AG09309 (cell line): Measurements from ENCODE around the gene NAPSA.

ENCODE experiments used
- DNase-seq: peaks from one replicate; pipeline ENCODE4 v3.0.0-alpha.2; 2010; ENCODE audit warnings: low read depth
- H3K4me3 ChIP-seq: 2 replicates; pipeline ENCODE4 v1.5.1; 2011; ENCODE audit warnings: mild to moderate bottlenecking, low read depth, low read length, moderate library complexity; ENCODE audit not compliant: control insufficient read depth
- TF ChIP-seq, protein P1 (sequence below): IDR thresholded peaks from 2 replicates; pipeline ENCODE4 v1.5.1; 2011; ENCODE audit warnings: mild to moderate bottlenecking, low read depth, low read length, inconsistent platforms; ENCODE audit not compliant: insufficient read depth, control insufficient read depth; ENCODE audit errors: missing control alignments

The NAPSA gene

GRCh38 chr19:50314724-50315708, 50.4 kb downstream of the NAPSA start:
- TF ChIP-seq, protein P1, sequence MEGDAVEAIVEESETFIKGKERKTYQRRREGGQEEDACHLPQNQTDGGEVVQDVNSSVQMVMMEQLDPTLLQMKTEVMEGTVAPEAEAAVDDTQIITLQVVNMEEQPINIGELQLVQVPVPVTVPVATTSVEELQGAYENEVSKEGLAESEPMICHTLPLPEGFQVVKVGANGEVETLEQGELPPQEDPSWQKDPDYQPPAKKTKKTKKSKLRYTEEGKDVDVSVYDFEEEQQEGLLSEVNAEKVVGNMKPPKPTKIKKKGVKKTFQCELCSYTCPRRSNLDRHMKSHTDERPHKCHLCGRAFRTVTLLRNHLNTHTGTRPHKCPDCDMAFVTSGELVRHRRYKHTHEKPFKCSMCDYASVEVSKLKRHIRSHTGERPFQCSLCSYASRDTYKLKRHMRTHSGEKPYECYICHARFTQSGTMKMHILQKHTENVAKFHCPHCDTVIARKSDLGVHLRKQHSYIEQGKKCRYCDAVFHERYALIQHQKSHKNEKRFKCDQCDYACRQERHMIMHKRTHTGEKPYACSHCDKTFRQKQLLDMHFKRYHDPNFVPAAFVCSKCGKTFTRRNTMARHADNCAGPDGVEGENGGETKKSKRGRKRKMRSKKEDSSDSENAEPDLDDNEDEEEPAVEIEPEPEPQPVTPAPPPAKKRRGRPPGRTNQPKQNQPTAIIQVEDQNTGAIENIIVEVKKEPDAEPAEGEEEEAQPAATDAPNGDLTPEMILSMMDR = no peak
- H3K4me3 ChIP-seq = no peak overlapping the region

GRCh38 chr19:50313812-50314536, 51.5 kb downstream of the NAPSA start:
- H3K4me3 ChIP-seq = no peak overlapping the region
- DNase-seq = no peak
- TF ChIP-seq, protein P1 = no peak

More at GRCh38 chr19:50314724-50315708, 50.4 kb downstream of the NAPSA start:
- DNase-seq = no peak

DNA sequence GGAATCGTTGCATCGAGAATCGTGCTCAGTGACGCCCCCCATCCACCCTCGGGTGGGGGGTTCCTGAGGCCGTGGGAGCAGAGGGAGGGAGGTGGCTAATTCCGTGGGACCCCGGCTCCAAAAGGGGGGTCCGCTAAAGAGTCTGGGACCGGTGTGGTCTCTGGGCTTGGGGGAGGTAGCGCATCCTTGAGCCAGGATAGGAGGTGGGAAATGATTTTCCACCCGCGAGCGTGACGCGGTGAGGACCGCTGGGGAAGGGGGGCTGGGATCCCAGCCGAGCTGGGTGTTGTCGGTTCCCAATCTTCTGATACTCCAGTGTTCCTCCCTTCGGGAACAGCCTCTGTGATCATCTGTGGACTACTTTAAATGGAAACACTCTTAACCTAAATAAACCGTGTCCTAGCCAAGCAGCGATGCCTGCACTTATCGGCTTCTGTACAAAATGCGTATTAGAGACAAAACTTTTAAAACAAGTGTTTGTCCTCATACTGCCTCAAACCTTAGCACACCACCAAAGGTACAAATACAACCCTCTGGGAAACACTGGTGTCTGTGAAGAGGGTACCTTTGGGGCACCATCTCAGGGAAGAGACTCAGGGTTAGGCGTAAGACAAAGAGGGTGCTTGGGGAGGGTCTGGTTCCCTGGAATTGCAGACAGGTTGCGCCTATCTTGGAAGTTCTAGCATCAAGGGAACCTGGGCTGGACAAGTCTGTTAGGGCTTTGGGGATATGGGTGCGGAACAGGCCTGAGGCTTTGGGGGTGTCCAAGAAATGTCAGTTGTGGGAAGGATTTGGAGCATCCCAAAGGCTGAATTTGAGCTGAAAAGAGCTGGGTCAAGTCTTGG, 52.2 kb downstream of the NAPSA start:
- DNase-seq = no peak
- TF ChIP-seq, protein P1 = no peak
- no peak overlapping the region for H3K4me3 ChIP-seq

GRCh38 chr19:50311723-50312635, 53.5 kb downstream of the NAPSA start:
- no peak for DNase-seq
- TF ChIP-seq, protein P1 = no peak
- no peak overlapping the region; the same call in 1 of the 2 replicates for H3K4me3 ChIP-seq

DNA sequence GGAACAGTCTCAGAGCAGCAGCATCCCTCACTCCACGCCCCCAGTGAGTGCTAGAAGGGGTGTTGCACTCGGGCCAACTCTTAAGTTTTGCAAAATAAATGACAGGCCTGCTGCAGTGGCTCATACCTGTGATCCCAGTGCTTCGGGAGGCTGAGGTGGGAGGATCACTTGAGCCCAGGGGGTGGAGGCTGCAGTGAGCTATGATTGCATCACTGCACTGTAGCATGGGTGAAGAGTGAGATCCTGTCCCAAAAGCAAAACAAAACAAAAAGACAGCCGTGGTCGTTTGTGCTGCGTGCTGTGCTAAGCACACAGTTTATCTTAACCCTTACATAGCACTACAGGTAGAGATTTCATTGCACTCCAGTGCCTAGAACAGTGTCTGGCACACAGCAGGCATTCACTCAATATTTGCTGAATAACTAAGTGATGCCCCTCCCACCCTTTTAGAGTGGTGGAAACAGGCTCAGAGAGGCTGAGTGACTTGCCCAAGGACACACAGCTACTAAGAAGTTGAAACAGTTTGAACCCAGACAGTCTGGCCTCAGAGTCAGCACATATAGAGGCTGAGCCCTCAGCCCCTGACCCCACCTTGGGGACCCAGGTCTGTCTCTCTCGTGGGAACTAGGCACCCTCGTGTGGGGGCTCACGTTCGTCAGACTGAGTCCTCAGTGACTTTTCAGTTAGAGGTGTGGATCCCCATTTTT, 54.5 kb downstream of the NAPSA start:
- no peak for DNase-seq
- H3K4me3 ChIP-seq = no peak overlapping the region
- TF ChIP-seq, protein P1 = no peak
